ENCODE data around the gene SERPINF2.

DNA sequence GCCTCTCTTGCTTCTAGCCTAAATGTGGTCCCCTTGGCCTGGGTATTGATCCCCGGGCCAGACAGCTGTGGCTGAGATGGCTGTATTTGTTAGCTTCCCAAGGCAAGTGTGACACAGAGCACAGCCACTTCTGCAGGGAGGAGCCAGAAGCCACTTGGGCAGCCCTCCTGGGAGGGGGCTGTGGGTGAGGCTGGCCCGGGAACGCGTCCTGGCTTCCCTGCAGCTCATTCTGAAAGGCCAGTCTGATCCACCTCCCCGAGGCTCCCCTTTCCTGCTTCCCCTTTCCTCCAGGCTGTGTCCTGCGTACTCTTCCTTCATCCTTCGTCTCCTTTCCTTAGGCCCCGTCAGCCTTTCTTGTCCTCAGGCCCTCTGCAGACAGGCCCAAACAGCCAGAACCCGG lies 8.0 kb downstream of the SERPINF2 start:
- TF ChIP-seq, protein P1, sequence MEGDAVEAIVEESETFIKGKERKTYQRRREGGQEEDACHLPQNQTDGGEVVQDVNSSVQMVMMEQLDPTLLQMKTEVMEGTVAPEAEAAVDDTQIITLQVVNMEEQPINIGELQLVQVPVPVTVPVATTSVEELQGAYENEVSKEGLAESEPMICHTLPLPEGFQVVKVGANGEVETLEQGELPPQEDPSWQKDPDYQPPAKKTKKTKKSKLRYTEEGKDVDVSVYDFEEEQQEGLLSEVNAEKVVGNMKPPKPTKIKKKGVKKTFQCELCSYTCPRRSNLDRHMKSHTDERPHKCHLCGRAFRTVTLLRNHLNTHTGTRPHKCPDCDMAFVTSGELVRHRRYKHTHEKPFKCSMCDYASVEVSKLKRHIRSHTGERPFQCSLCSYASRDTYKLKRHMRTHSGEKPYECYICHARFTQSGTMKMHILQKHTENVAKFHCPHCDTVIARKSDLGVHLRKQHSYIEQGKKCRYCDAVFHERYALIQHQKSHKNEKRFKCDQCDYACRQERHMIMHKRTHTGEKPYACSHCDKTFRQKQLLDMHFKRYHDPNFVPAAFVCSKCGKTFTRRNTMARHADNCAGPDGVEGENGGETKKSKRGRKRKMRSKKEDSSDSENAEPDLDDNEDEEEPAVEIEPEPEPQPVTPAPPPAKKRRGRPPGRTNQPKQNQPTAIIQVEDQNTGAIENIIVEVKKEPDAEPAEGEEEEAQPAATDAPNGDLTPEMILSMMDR (IDR thresholded peaks at IDR 0.05), result no peak
- TF ChIP-seq POLR2A (IDR thresholded peaks at IDR 0.05), result no peak

Data from breast epithelium (tissue), 3 donors.